K562 (cell line): ENCODE measurements around the gene CBX8. TPM values are rescaled to one million over a fixed set of nuclear protein-coding genes. Genes with fewer than 3 reads are reported as not detected.

Experiments
- FOSL1 ChIP-seq: fragments of 200-800 bp; sonication (Bioruptor generic); conservative IDR thresholded peaks from 2 replicates; pipeline ENCODE4 v1.6.1; 2016; ENCODE audit warnings: missing genetic modification characterization, missing compliant biosample characterization
- L3MBTL2 ChIP-seq: fragments of 450-650 bp; IDR thresholded peaks from 2 replicates; pipeline ENCODE4 v1.6.1; 2016; ENCODE audit warnings: mild to moderate bottlenecking, moderate library complexity
- NFE2L1 ChIP-seq: fragments of 450-650 bp; IDR thresholded peaks from 2 replicates; pipeline ENCODE4 v1.6.1; 2016; ENCODE audit warnings: missing genetic modification characterization, low read depth, mild to moderate bottlenecking, missing compliant biosample characterization, moderate library complexity, borderline replicate concordance
- NR2C2 ChIP-seq, 2 experiments: fragments of 200-800 bp in 1 of 2; sonication (Bioruptor generic) in 1 of 2; sonication (generic) in 1 of 2; formaldehyde crosslinking in 1 of 2; IDR thresholded peaks; 2 replicates each; pipeline versions ENCODE4 v1.6.1 to v1.8.0; 2016 to 2022; ENCODE audit warnings: mild to moderate bottlenecking in 1 of 2, missing compliant biosample characterization in 1 of 2, missing genetic modification characterization in 1 of 2, missing genetic modification reagents in 1 of 2
- PHF21A ChIP-seq: fragments of 450-650 bp; IDR thresholded peaks from 2 replicates; pipeline ENCODE4 v1.6.1; 2017; ENCODE audit warnings: low read depth, borderline replicate concordance
- PHF8 ChIP-seq: fragments of 200-600 bp; sonication (generic); IDR thresholded peaks from 2 replicates; pipeline ENCODE4 v1.6.1; 2012; ENCODE audit warnings: mixed run types, mild to moderate bottlenecking, inconsistent platforms, low read length, moderate library complexity, borderline replicate concordance
- TAF1 ChIP-seq: IDR thresholded peaks from 2 replicates; pipeline ENCODE4 v1.6.1; 2011; ENCODE audit warnings: mild to moderate bottlenecking, low read length, moderate library complexity; ENCODE audit not compliant: insufficient read depth, control insufficient read depth, severe bottlenecking; ENCODE audit errors: extremely low read depth
- ZNF12 ChIP-seq: sonication (generic); formaldehyde crosslinking; IDR thresholded peaks from 2 replicates; pipeline ENCODE4 v1.4.0; 2020; ENCODE audit warnings: mild to moderate bottlenecking, missing genetic modification reagents
- ZNF445 ChIP-seq: fragments of 250-450 bp; sonication (Bioruptor Pico); IDR thresholded peaks from 2 replicates; pipeline ENCODE4 v1.4.0; 2020; ENCODE audit warnings: low read depth, mild to moderate bottlenecking, moderate library complexity
- ZNF740 ChIP-seq, 3 experiments: fragments of 200-800 bp in 1 of 3; sonication (Bioruptor generic) in 1 of 3; sonication (generic) in 1 of 3; formaldehyde crosslinking in 1 of 3; IDR thresholded peaks; 2 replicates each; pipeline versions ENCODE4 v1.6.1 to v1.8.0; 2016 to 2022; ENCODE audit warnings: mild to moderate bottlenecking in 2 of 3, missing compliant biosample characterization in 2 of 3, missing genetic modification characterization in 2 of 3, missing genetic modification reagents in 1 of 3
- polyA plus RNA-seq, 8 experiments: library from polyadenylated mRNA; depleted of rRNA in 4 of 8; stranded (reverse) in 5 of 8; unstranded in 3 of 8; fragments of >200 nt; fragmentation: Nextera tagmentation in 2 of 8; fragmentation: Illumina TruSeq in 1 of 8; extraction: Ambion mirVana in 2 of 8; extraction: Trizol in 1 of 8; gene quantifications; 2 replicates each; pipeline versions ENCODE4 v1.2.1 to v1.2.3, GENCODE V29; 2011 to 2014; ENCODE audit warnings: inconsistent platforms in 1 of 8, missing spikeins in 1 of 8
- total RNA-seq, 7 experiments: library from RNA; depleted of rRNA in 6 of 7; stranded (reverse); fragments of >200 nt in 6 of 7; fragmentation: Illumina TruSeq in 2 of 7; extraction: Trizol in 2 of 7; gene quantifications; 2 replicates each; pipeline versions ENCODE4 v1.2.1 to v1.2.3, GENCODE V29; 2011 to 2021; ENCODE audit warnings: low replicate concordance in 1 of 7
- TF ChIP-seq, protein P1 (sequence below), 3 experiments: fragments of 200-800 bp in 1 of 3; fragments of 250-450 bp in 1 of 3; fragments of 450-650 bp in 1 of 3; sonication (Bioruptor Pico) in 1 of 3; sonication (Bioruptor generic) in 1 of 3; formaldehyde crosslinking in 1 of 3; IDR thresholded peaks; 2 replicates each; pipeline versions ENCODE4 v1.6.1 to v1.8.0; 2016 to 2022; ENCODE audit warnings: mild to moderate bottlenecking in 2 of 3, missing genetic modification characterization in 2 of 3, missing compliant biosample characterization in 1 of 3, moderate library complexity in 1 of 3
- TF ChIP-seq, protein P2 (sequence below), 2 experiments: IDR thresholded peaks; 2 replicates each; pipeline ENCODE4 v1.6.1; 2011; ENCODE audit warnings: borderline replicate concordance in 1 of 2, control low read depth in 1 of 2, low read depth in 1 of 2, low read length in 1 of 2, mild to moderate bottlenecking in 1 of 2, mixed read lengths in 1 of 2, moderate library complexity in 1 of 2; ENCODE audit not compliant: insufficient read depth in 1 of 2, insufficient read length in 1 of 2, poor library complexity in 1 of 2, severe bottlenecking in 1 of 2; ENCODE audit errors: extremely low read depth in 1 of 2
- TF ChIP-seq, protein P3 (sequence below): sonication (generic); formaldehyde crosslinking; IDR thresholded peaks from 2 replicates; pipeline ENCODE4 v1.9.0; 2022; ENCODE audit warnings: mild to moderate bottlenecking, missing genetic modification reagents

Gene CBX8
- total and polyA plus RNA-seq, 9 of the 15 experiments (the other 6 are each of a cell fraction or from before 2014, with no cell fraction given) = 0.08 to 11.9 (median 2.6) TPM

GRCh38 chr17:79813297-79814126 lies 16.6 kb upstream of the CBX8 start (continued):
- TF ChIP-seq, protein P1, sequence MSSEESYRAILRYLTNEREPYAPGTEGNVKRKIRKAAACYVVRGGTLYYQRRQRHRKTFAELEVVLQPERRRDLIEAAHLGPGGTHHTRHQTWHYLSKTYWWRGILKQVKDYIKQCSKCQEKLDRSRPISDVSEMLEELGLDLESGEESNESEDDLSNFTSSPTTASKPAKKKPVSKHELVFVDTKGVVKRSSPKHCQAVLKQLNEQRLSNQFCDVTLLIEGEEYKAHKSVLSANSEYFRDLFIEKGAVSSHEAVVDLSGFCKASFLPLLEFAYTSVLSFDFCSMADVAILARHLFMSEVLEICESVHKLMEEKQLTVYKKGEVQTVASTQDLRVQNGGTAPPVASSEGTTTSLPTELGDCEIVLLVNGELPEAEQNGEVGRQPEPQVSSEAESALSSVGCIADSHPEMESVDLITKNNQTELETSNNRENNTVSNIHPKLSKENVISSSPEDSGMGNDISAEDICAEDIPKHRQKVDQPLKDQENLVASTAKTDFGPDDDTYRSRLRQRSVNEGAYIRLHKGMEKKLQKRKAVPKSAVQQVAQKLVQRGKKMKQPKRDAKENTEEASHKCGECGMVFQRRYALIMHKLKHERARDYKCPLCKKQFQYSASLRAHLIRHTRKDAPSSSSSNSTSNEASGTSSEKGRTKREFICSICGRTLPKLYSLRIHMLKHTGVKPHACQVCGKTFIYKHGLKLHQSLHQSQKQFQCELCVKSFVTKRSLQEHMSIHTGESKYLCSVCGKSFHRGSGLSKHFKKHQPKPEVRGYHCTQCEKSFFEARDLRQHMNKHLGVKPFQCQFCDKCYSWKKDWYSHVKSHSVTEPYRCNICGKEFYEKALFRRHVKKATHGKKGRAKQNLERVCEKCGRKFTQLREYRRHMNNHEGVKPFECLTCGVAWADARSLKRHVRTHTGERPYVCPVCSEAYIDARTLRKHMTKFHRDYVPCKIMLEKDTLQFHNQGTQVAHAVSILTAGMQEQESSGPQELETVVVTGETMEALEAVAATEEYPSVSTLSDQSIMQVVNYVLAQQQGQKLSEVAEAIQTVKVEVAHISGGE (CRISPR knock-in tag; IDR thresholded peaks at IDR 0.05) = peak in 1 of 3 experiments; percentile 33; a peak in 1 of 6 replicates
- TF ChIP-seq, protein P2, sequence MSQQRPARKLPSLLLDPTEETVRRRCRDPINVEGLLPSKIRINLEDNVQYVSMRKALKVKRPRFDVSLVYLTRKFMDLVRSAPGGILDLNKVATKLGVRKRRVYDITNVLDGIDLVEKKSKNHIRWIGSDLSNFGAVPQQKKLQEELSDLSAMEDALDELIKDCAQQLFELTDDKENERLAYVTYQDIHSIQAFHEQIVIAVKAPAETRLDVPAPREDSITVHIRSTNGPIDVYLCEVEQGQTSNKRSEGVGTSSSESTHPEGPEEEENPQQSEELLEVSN (IDR thresholded peaks at IDR 0.05; ENCODE audit: borderline replicate concordance in 1 of 2, extremely low read depth in 1 of 2, insufficient read depth in 1 of 2, insufficient read length in 1 of 2, low read depth in 1 of 2, low read length in 1 of 2, poor library complexity in 1 of 2, severe bottlenecking in 1 of 2) = peak; percentile 81 to 97
- TF ChIP-seq PHF8 = peak; percentile 36; the same call in 1 of the 2 replicates
- no peak for TF ChIP-seq NR2C2 (CRISPR knock-in tag; IDR thresholded peaks at IDR 0.05)
- peak; percentile 84 for TF ChIP-seq NR2C2 (tag; IDR thresholded peaks at IDR 0.05)
- no peak for TF ChIP-seq PHF21A
- TF ChIP-seq NFE2L1 (tag) = no peak
- TF ChIP-seq, protein P3, sequence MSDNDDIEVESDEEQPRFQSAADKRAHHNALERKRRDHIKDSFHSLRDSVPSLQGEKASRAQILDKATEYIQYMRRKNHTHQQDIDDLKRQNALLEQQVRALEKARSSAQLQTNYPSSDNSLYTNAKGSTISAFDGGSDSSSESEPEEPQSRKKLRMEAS (CRISPR knock-in tag) = peak; percentile 77
- no peak for TF ChIP-seq ZNF12
- peak; percentile 35; the same call in 1 of the 2 replicates for TF ChIP-seq FOSL1 (tag)
- TF ChIP-seq TAF1 = peak; percentile 46
- TF ChIP-seq ZNF445 (CRISPR knock-in tag) = no peak
- TF ChIP-seq ZNF740 (CRISPR knock-in tag; IDR thresholded peaks at IDR 0.05) = peak; percentile 82
- no peak; a peak in 1 of 4 replicates for TF ChIP-seq ZNF740 (tag; IDR thresholded peaks at IDR 0.05)
- TF ChIP-seq L3MBTL2 = peak; percentile 56
